NB4 (cell line): ENCODE results near the gene MAP3K20.
"Not testable (repeated sequence)": the region's sequence is repeated elsewhere in the genome, so short reads cannot be mapped to it uniquely, and the experiment has no call there.

Experiments
- DNase-seq: peaks from one replicate; pipeline ENCODE4 v3.0.0; 2010; ENCODE audit warnings: low read depth
- H3K4me3 ChIP-seq: one replicate; pipeline ENCODE4 v1.5.1; 2011; ENCODE audit warnings: mild to moderate bottlenecking, low read depth, low read length, moderate library complexity
- CTCF ChIP-seq: IDR thresholded peaks from one replicate; pipeline ENCODE4 v1.5.1; 2012; ENCODE audit warnings: low read depth, low read length
- MAX ChIP-seq: IDR thresholded peaks from 2 replicates; pipeline ENCODE4 v1.6.1; 2011; ENCODE audit warnings: low read depth, low read length
- MYC ChIP-seq: IDR thresholded peaks from 2 replicates; pipeline ENCODE4 v1.6.1; 2011; ENCODE audit warnings: low read depth, low read length
- POLR2A ChIP-seq: IDR thresholded peaks from 2 replicates; pipeline ENCODE4 v1.6.1; 2011; ENCODE audit warnings: mild to moderate bottlenecking; ENCODE audit not compliant: insufficient read length; ENCODE audit errors: extremely low read depth

Gene MAP3K20

GRCh38 chr2:173090276-173090877 is 14.7 kb downstream of the MAP3K20 start:
- no peak overlapping the region for H3K4me3 ChIP-seq
- DNase-seq, result no peak
- no peak for TF ChIP-seq MAX
- TF ChIP-seq CTCF, result no peak
- TF ChIP-seq MYC, result no peak

GRCh38 chr2:173090973-173091660 is 15.5 kb downstream of the MAP3K20 start:
- no peak overlapping the region for H3K4me3 ChIP-seq
- peak; percentile 21 for DNase-seq
- TF ChIP-seq MAX (no peak), CTCF (peak; percentile 55)

- TF ChIP-seq POLR2A (no peak), MAX (no peak), MYC (no peak), CTCF (no peak)
- H3K4me3 ChIP-seq, result no peak overlapping the region
- no peak for DNase-seq
Measured at GRCh38 chr2:173091910-173092309, 16.3 kb downstream of the MAP3K20 start.

- no peak for TF ChIP-seq CTCF
- no peak for TF ChIP-seq POLR2A
Measured at GRCh38 chr2:173092844-173093402, 17.3 kb downstream of the MAP3K20 start.

GRCh38 chr2:173093617-173094016 is 18.0 kb downstream of the MAP3K20 start:
- DNase-seq, H3K4me3 ChIP-seq: not testable (repeated sequence)

More at GRCh38 chr2:173092844-173093402, 17.3 kb downstream of the MAP3K20 start:
- no peak for DNase-seq
- no peak overlapping the region for H3K4me3 ChIP-seq

- DNase-seq, result no peak
- H3K4me3 ChIP-seq, result no peak overlapping the region
- no peak for TF ChIP-seq MYC
- no peak for TF ChIP-seq MAX
- no peak for TF ChIP-seq POLR2A
- TF ChIP-seq CTCF, result no peak
Measured at GRCh38 chr2:173094731-173095130, 19.1 kb downstream of the MAP3K20 start.
